HG02938 (cell line): ENCODE measurements around the gene FGGY.
"Not testable (repeated sequence)": the region's sequence is repeated elsewhere in the genome, so short reads cannot be mapped to it uniquely, and the experiment has no call there.

Source experiments
- ATAC-seq: cut with Tn5 transposase; IDR thresholded peaks from one replicate; pipeline ENCODE4 v1.9.1; 2021; ENCODE audit warnings: mild to moderate bottlenecking, moderate library complexity; ENCODE audit not compliant: unreplicated experiment

FGGY gene

DNA sequence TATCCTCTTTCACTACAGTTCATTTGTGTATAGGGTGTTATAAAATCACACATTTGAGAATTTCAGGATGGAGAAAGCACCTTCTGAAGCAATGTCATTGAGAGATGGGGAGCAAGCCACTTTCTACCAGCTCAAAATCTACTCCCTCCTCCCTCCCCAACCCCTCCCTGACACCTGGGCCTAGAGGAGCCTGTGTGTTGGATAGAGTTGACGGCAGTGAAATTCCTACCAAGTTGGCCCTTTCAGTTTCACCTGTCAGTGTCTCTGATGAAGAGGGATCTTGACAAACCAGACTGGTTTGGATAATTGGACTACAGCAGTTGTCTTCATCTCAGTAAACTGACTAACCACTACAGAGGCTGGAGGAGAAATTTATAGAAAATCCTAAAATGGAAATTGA, 392.8 kb downstream of the FGGY start:
- no peak for ATAC-seq

DNA sequence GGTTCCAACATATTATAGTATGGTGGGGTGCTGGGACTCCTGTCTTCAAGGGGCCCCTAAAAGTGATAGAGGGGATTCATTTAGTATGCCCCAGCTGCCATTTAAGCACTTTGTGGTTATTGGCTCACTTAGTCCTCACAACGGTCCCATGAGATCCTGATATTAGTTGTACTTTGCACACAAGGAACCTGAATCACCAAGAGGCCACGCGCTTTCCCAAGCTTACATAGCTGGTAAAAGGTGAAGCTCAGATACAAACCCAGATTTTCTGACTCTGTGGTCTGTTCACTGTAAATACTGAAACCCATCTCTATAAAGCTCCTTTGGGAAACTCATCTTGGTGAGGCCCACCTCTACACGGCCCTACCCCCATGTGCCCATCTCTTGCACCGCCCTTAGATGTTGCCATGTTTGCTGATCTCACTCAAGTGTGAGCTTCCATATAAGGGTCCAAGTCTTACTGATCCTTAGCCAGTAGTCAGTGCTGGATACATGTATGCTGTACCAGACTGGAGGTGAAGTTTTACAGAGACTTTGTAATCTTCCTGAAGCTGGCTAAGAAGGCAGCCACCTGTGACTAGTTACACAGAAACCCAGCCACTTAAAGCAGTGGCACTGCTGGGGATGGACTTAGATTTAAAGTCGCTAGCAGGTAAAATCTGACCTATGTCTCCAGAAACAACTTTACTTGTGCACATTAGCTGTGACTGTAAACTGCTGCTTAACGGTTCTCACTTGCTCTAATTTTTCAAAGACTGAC, 393.5 kb downstream of the FGGY start:
- no peak for ATAC-seq

DNA sequence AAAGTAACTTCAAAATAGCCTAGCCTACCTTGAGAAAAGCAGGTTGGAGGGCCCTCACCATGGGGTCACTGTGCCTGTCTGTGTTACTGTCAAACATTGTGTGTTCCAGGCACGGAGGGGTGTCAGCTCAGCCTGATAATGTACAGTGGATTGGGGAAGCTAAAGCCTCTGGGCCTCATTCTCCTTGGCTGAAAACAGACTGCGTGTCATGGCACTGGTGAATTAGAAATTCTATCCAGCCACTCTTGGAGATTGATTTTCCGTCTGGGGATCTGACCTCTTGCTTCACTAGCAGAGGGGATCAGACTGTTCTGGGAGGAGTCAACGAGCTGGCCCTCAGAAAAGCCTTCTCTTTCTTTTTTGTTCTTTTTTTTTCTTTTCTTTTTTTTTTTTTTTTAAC, 394.4 kb downstream of the FGGY start:
- no peak for ATAC-seq

DNA sequence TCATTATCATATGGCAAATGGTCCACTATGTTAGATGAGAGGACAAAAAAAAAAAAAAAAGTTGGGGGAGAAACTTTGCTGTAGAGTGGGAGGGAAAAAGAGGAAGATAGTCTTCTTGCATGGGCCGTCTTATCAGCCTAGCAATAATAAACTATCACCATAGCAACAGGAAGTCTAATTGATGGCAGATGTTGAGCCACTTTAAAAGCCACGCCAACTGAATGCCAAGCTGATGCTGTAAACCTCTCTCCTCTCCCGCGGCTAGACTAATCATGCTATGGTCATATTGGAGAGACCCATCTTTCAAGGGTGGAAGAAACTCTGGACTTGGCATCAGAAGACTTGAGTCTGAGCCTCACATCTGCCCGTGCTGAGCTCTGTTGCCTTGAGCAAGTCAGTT, 395.7 kb downstream of the FGGY start:
- no peak for ATAC-seq

DNA sequence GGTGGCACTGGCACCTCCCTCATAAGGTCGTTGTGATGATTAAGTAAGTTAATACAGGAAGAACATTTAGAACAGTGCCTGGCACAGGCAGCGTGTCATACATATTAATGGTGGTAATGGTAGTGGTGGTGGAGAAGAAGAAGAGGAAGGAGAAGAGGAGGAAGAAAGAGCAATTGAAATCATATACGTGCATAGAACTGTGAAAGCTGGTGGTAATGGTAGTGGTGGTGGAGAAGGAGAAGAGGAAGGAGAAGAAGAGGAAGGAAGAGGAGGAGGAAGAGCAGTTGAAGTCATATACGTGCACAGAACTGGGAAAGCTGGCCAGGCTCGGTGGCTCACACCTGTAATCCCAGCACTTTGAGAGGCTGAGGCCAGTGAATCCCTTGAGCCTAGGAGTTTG, 396.5 kb downstream of the FGGY start:
- no peak for ATAC-seq

DNA sequence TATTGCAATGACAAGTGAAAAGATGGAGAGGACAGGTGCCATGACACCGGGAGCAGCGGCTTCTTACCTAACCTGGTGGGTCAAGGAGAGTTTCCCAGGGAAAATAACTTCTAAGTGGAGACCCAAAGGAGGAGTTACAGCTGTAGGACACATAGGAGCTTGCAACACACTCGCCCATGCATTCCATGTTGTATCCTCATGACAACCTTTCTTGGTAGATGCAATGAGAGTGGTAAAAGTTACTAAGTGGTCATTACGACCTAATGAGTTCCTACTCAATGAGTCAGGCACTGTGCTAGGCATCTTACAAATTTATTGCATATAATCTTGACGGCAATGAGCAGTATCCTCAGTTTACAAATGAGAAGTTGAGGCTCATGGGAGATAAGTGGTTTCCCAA, 398.4 kb downstream of the FGGY start:
- no peak for ATAC-seq

DNA sequence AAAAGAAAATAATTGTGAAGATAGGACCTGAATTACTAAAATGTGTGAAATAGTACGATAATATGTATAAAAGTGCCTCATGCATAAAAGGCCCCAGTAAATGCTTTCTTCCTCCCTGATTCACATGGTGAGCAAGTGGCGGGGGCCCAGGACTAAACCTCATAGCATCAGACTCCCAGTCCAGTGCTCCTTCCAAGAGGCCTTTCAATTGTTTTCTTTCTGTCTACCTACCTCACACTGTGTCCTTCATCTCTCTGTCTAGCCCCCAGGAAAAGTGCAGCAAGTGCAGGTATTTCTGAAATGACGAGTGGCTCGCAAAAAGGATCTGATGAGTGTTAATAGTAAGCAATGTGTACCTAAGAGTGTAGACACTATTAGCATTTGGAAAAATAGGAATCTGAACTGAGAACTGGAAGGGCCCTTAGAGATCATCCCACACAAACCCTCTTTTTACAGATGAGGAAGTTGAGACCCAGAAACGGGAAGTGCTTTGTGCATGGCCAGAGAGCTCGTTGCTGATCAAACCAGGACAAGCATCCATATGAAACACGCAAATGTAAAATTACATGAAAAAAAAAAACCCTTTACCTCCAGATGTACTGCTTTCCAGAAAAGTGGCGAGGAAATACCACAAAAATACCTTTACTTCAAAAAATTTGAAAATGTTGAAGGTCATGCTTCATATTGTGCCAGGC, 399.7 kb downstream of the FGGY start:
- ATAC-seq: peak; percentile 41

DNA sequence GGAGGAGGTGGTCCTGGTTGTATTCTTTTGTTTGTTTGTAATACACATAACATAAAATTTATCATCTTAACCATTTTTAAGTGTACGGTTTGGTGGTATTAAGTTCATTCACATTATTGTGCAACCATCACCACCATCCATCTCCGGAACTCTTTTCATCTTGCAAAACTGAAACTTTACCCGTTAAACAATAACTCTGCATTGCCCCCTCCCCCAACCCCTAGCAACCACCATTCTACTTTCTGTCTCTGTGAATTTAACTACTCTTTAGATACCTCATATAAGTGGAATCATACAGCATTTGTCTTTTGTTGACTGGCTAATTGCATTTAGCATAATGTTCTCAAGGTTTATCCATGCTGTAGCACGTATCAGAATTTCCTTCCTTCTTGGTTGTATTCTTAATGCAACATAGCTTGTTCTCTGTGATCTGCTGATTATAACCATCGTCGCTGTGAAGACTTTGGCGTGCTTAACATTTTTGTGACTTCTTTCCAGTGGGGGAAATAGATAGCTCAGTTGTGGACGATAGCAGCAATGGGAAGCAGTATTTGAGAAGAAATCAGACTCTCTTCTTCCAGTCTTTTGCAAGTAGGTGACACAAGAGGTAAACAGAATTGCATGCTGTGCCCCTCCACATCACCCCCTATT, 400.4 kb downstream of the FGGY start:
- ATAC-seq: peak; percentile 71

DNA sequence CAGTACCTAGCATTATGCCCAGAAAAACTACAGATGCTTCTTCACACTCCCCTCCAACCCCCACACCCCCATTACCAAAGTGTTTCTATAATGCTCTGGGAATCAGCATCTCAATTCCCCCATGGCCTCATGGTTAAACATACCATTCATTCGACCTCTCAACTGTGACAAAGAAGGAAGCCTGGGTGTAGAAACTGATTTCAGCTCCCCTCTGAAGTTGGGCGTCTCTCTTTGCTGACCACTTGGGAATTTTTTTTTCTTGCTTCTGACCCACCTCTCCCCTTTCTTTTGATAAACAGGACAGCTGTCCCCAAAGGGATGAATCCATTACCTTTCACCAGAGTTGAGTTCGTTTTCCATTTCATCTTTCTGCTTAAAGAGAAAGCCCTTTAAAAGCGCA, 401.5 kb downstream of the FGGY start:
- no peak for ATAC-seq

DNA sequence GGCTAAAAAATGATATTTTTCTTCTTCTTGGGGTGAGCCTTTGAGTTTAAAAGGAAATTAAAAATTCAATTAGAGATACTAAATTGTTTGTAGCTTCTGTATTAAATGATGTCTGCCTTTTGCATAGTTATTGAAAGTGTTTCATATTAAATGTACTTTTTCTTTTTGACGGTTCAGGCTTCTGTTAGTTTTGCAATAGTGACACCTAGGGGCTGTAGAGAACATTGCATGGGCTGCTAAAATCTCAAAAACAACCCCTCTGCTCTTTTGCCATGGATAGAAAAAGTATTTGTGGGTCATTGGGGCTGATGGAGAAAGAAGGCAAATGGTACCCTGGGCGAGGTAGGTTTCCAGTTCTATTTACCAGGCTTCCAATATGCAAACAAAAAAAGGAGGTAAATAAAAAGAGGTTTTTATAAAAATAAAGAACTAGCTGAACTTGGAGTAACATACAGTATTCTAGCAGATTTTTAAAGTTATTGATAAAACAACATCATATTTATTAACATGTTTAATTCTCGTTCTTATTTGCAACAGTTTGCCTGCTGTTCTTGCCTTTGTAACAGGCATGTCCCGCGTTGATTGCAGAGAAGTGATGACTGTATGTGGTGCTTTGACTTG, 402.4 kb downstream of the FGGY start:
- ATAC-seq: no peak

DNA sequence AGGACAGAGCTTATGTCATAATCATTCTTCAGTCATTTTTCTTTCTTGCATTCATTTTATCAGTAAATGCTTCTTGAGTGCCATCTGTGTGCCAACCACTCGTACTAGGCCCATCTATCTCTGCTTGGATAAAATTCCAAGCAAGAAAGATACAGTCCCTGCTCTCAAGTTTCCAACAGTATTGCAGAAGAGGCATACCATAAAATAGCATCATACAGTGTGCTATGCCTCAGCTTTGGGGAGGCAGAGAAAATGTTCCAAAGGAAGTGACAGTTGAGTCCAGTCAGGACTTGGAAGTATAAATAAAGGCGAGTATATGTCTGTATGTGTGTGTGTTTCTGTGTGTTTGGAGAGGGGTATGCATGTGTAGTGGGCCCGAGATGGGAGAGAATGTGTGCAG, 404.5 kb downstream of the FGGY start:
- no peak for ATAC-seq

DNA sequence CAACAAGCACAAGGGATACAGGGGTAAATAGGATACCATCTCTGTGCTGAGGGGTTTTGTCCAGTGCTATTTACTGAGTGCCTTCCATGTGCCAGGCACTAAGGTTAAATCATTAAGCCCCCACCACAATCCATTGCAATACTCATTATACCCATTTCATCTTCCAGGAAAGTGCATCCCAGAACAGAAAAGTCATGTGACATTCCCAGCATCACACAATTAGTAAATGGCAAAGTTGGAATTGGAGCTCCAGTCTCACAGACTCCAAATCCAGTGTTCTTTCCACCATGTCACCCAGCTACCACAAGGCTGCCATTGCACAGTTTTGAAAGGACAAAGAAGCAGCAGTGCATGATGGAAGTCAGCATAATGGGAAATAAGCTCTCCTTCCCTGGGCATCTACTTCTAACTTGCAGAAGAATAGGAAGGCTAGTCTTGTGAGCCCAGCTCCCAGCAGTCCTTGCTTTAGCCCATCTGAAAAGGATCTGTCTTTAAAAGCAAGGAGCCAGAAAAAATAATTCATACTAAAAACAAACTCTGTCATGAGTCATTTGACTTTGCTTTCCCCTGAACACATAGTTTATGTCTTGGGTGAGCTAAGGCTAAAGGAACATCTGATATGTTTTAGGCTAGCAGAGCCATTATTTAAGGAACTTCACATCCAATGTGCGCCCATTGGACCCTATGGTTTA, 406.5 kb downstream of the FGGY start:
- no peak for ATAC-seq

DNA sequence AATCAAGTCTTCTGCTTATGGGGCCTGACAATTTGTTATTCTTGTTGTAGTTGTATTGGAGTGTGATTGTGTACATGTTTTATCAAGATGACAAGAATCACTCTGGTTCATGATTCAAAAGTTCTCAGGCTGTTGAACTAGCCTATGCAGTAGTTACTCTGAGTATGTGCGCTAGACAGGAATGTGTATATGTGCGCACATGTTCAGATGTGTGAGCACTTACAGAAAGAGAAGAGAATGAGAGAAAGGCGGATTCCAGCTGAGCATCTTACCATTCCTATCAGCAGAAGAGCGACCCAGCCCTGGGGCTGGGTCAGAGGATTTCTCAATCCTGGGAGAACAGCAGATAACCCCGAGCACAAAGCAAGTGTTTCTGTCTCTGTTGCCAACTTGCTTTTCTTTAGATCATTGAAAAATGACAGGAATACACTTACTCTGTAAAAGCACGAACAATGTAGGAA, 407.1 kb downstream of the FGGY start:
- no peak for ATAC-seq

DNA sequence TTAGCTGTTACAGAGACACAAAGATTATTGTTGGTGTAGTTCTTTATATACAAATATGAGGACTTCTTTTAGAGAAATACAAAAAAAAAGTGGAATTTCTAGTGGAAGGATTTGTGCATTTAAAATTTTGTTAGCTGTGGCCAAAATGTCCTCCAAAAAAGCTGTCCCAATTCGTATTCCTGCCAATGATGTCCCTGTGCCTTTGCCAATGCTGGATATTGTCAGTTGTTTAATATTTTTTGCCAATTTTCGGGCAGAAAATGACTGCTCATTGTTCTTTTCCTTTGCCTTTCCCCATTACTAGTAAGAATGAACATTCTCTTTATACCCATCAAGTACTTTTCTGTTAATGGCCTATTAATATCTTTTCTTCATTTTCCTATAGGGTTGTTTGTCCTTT, 407.8 kb downstream of the FGGY start:
- ATAC-seq: no peak

DNA sequence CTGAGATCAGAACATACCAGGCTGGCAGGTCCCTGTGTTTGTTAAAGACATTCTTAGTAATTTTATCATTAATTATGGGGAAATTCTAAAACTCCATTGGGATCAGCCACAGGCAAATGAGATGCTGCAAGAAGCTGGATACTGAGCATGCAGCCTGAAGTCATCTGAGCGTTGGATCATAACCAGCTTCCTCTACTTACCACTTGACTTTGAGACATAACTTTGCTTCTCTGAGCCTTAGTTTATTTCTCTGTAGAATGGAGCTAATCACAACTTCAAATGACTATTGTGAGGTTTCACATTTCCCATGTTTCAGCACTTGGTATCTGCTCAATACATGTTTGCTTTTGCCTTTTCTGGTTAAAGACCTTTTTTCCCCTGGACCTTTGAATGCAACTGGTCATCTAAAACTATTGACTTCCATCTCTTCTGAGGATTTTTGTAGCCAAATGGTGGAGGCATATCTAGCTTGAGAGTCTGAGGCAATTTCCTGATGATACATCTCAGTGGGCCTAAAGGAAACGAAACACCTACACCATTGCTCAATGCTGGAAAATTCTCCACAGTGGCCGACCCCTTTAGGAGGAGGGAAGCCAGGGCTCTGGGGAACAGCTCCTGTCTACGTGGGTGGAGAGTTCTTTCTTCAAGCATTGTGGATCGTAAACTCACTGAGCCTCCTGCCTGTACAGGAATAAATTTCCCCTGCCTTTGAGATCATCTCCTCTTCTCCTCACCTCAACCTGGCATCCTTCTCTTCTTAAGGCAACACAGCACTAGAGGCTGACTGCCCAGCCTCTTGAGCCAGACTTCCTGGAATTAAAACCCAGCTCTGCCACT, 408.8 kb downstream of the FGGY start:
- ATAC-seq: no peak

DNA sequence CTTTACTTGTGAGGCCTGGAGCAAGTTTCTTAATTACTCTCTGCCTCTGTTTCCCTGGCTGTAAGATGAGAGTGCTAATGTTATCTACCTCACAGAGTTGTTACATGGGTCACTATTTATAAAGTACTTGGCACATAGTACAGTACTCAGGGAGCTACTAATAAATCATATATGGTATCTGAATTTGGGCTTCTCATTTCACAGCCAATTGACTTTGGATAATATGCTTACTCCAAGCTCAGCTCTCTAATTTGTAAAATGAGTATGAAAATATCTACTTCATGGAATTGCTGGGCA, 409.4 kb downstream of the FGGY start:
- ATAC-seq: no peak

DNA sequence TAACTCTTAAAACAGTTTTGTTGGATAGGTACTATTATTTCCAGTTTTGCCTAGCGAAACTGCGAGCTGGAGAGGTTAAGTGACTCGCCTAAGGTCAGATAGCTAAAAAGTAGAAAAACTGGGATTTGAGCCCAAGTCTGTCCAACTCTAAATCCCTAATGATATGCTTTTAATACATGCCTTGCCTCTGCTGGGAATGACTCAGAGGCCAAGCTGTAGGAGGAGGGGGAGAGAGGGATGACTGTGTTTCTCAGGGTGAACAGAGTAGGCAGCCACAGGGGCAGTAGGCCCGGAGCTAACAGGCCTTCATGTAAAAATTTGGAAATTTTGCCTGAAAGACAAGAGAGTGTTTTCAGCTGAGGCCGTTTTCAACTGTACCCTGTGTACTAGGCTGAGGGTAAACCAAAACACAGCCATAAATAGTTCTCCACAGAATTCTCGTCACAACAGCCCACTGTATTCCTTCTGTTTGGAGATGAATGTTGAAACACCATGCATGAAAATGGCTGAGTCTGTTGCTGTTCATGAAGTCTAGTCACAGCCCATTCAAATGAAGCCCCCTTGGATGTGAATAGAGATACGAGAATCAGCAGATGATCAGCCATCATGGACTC, 410.4 kb downstream of the FGGY start:
- no peak for ATAC-seq

DNA sequence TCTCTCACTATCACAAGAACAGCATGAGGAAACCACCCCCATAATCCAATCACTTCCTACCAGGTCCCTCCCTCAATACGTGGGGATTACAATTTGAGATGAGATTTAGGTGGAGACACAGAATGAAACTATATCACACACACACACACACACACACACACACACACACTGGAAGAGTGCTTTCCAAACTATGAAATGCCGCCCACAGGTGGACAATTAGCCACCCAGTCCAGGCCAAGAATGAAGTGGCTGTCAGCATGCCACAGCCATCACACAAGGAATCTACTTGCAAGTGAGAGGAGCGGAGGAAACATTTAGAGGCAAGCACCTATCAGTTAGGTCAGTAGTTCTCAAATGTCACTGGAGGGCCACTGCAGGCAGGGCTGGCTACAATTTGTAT, 412.4 kb downstream of the FGGY start:
- no peak for ATAC-seq

DNA sequence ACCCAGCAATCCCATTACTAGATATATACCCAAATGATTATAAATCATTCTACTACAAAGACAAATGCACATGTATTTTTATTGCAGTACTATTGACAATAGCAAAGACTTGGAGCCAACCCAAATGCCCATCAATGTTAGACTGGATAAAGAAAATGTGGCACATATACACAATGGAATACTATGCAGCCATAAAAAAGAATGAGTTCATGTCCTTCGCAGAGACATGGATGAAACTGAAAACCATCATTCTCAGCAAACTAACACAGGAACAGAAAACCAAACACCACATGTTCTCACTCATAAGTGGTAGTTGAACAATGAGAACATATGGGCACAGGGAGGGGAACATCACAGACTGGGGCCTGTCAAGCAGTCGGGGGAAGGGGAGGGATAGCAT, 414.0 kb downstream of the FGGY start:
- not testable (repeated sequence) for ATAC-seq

DNA sequence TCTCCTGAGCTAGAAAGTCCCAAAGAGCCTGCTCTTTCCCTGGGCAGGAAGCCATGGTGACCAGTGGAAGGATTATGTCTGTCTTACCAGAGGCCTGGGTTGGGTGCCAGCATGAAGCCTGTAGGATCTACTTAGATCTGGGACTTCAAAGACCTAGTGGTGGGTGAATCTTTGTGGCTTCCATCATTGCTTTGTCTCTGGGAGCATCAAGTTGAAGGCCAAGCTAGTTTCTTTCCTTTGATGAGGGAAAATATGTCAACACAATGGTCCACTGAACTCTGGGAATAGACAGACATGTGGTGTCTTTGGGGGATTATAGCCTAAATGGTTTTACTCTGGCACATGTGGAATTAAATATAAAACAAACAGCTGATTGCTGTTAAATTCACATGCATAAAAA, 417.3 kb downstream of the FGGY start:
- ATAC-seq: no peak
